BJ (cell line): ENCODE results near the gene RNF166. TPM values are rescaled to one million over a fixed set of nuclear protein-coding genes. Genes with fewer than 3 reads are reported as not detected.

ENCODE experiments used
- CTCF ChIA-PET: fragments of 350-600 bp; formaldehyde crosslinking; extraction: SDS; loops from one replicate; lab custom pipeline; 2021; ENCODE audit warnings: antibody characterized with exemption, inconsistent platforms; lab: Yijun Ruan, JAX
- POLR2A ChIA-PET: fragments of 300-600 bp; sonication (Branson Sonifier 250); formaldehyde crosslinking; extraction: SDS; loops from one replicate; lab custom pipeline; 2021; ENCODE audit warnings: antibody characterized with exemption; lab: Charles Lee
- DNase-seq: peaks from one replicate; pipeline ENCODE4 v3.0.0-alpha.2; 2011; ENCODE audit warnings: low read depth
- H3K27me3 ChIP-seq: 2 replicates; pipeline ENCODE4 v1.6.0; 2011; ENCODE audit warnings: low read length; ENCODE audit not compliant: control insufficient read depth, insufficient read depth
- H3K36me3 ChIP-seq: 2 replicates; pipeline ENCODE4 v1.5.1; 2011; ENCODE audit warnings: low read length; ENCODE audit not compliant: control insufficient read depth, insufficient read depth
- H3K4me3 ChIP-seq: 2 replicates; pipeline ENCODE4 v1.5.1; 2011; ENCODE audit warnings: low read depth, mild to moderate bottlenecking, control low read depth, low read length
- CTCF ChIP-seq: IDR thresholded peaks from 2 replicates; pipeline ENCODE4 v1.5.1; 2011; ENCODE audit warnings: low read depth, mild to moderate bottlenecking, control low read depth, inconsistent platforms, low read length, moderate library complexity; ENCODE audit not compliant: insufficient read depth
- polyA plus RNA-seq: library from polyadenylated mRNA; depleted of rRNA; stranded (reverse); fragments of >200 nt; gene quantifications from 2 replicates; pipeline ENCODE4 v1.2.3, GENCODE V29; 2011

Gene RNF166
- polyA plus RNA-seq, 1 experiment, result 11.9 TPM

GRCh38 chr16:88662843-88663606, 43.2 kb downstream of the RNF166 start, which contains the start of gene MVD:
TSS of gene MVD (minus strand) at chr16:88663091. CDS start at chr16:88663080, 11 bp downstream.
- DNase-seq, result peak; percentile 87
- TF ChIP-seq CTCF, result no peak
- no peaks in the 10 kb centered on the region for H3K27me3 ChIP-seq
- H3K4me3 ChIP-seq, result peak within 1 kb of the TSS; percentile 85
- no peaks in the 10 kb centered on the region for H3K36me3 ChIP-seq
- ChIA-PET POLR2A (interaction anchor here (0.5 kb wide), 2 partner anchors 121 to 133 kb away, joined by 3 to 6 read pairs; no protein-coding TSS in a partner anchor), CTCF (interaction anchor here (0.6 to 1.8 kb wide), 3 partner anchors 22 to 832 kb away, joined by 3 to 5 read pairs (median 3); no protein-coding TSS in a partner anchor)

DNA sequence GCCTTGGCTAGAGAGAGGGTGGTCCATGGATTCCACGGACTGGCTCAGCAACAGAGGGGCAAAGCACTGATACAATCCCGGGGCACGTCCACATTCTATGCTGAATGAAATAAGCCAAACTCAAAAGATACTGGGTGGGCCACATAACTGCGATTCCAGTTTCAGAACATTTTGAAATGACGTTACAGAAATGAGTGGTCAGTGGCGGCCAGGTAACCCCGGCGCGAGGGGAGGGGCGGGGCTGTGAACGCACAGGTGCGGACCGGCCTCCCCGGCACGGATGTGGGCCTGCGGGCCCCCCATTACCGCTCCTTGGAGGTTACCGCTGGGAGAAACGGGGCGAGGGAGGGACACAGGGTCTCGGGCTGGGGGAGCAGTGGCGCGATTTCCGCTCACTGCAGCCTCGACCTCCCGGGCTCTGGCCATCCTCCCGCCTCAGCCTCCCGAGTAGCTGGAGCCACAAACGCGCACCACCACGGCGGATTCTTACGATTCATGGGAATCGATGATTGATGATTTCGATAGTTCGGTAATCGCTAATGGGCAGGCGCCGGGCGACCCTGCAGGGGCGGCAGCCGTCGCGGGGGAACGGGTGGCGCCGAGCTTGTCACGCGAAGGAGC, 43.9 kb downstream of the RNF166 start:
- TF ChIP-seq CTCF, result no peak
- DNase-seq, result no peak
- Histone ChIP-seq H3K4me3 (peak overlapping the region; percentile 85), H3K27me3 (no peaks in the 10 kb centered on the region), H3K36me3 (no peaks in the 10 kb centered on the region)
- CTCF ChIA-PET, result interaction anchor here (0.6 kb wide), 1 partner anchor 833 kb away, joined by 3 read pairs; no protein-coding TSS in a partner anchor
- POLR2A ChIA-PET, result interaction anchor here (0.5 kb wide), 2 partner anchors 122 to 134 kb away, joined by 3 to 6 read pairs; no protein-coding TSS in a partner anchor

GRCh38 chr16:88661468-88661867, 44.7 kb downstream of the RNF166 start:
- Histone ChIP-seq H3K4me3 (no peak overlapping the region), H3K36me3 (no peaks in the 10 kb centered on the region; the same call in 1 of the 2 replicates), H3K27me3 (no peaks in the 10 kb centered on the region)
- no peak for TF ChIP-seq CTCF
- POLR2A ChIA-PET, result no interaction called here
- CTCF ChIA-PET, result interaction anchor here (1.0 kb wide), 1 partner anchor 10 kb away, joined by 6 read pairs; no protein-coding TSS in a partner anchor
- no peak for DNase-seq

- H3K36me3 ChIP-seq, result peaks cover 6% of the 10 kb centered on the region
- no peak overlapping the region for H3K4me3 ChIP-seq
- no peak for TF ChIP-seq CTCF
- DNase-seq, result no peak
- CTCF ChIA-PET, result no interaction called here
- no peaks in the 10 kb centered on the region for H3K27me3 ChIP-seq
- POLR2A ChIA-PET, result no interaction called here
Measured at GRCh38 chr16:88659160-88659559, 47.0 kb downstream of the RNF166 start.

DNA sequence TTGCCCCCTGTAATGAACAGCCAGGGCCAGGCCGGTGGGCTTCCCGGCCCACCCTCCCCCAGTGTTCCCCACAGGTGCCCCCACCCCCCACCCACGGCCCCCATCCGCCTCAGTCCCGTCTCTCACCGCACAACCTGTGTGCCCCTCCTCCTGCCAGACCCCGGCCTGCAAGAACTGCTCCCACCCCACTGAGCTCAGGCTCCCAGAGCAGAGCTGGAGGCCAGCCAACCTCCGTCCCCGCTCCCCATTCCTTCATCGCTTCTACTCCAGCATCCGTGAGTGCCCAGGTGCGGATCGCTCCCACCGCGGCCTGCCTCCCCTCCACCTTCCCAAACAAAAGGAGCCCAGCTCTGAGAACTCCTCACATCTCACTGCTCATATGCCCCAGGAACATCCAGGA, 47.5 kb downstream of the RNF166 start:
- no peak overlapping the region for H3K4me3 ChIP-seq
- CTCF ChIA-PET, result no interaction called here
- peaks cover 6% of the 10 kb centered on the region for H3K36me3 ChIP-seq
- no peaks in the 10 kb centered on the region for H3K27me3 ChIP-seq
- DNase-seq, result no peak
- TF ChIP-seq CTCF, result no peak
- POLR2A ChIA-PET, result no interaction called here
